IPS-NIHi11 (cell line): ENCODE results near the gene DBNDD1.

Experiments
- DNase-seq: peaks from one replicate; pipeline ENCODE4 v3.0.0; 2012; ENCODE audit warnings: mixed read lengths, low spot score

DBNDD1 gene

DNA sequence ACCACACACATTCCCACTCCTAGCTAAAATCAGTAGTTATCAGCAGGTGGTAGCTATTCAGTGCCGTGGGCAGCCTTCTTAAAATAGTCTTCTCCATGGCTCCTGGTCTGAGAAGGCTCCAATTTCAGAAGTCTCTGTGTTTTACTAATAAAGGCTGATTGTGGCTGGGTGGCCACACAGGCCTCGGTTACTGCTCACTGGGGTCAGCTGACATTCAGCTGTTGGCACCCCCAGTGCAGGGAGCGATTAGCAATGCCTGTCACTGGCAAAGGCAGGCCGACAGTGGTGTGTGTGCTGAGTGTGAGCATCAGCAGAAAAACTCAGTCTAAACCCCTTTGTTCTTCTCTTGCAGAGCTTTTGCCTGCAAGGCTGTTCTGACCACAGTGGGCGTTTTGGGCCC, 16.6 kb upstream of the DBNDD1 start:
- peak; percentile 68 for DNase-seq

- DNase-seq, result no peak
Measured at GRCh38 chr16:90034504-90034903, 15.2 kb upstream of the DBNDD1 start.

- DNase-seq, result no peak
Measured at GRCh38 chr16:90033387-90033786, 14.1 kb upstream of the DBNDD1 start.

- no peak for DNase-seq
Measured at GRCh38 chr16:90032674-90033331, 13.5 kb upstream of the DBNDD1 start.

GRCh38 chr16:90031931-90032673, 12.8 kb upstream of the DBNDD1 start:
- no peak for DNase-seq

DNA sequence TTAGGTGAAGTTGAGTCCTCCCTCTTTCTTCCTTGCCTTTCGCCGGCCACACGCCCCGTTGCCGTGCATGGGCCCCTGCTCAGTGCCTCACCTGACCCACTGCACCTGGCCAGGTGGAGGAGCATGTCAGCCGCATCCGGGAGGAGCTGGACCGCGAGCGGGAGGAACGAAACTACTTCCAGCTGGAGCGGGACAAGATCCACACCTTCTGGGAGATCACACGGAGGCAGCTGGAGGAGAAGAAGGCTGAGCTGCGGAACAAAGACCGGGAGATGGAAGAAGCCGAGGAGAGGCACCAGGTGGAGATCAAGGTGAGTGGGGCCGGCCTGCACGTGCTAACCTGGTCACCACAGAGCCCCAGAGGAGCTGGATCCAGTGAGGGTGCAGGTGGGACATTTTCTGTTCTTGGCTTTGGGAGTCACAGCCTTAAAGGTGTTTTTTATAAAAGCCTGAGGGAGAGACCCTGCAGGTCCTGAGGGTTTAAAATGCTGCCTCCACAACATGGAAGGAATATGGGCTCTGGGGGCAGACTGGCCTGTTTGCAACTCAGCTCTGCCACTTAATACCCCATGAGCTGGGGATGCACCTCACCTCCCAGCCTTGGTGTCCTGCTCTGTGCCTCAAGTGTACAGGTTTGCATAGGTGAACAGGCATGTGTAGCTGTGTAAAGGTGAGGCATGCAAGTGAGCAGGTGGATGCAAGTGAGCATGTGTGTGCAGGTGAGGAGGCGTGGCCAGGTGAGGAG, 12.1 kb upstream of the DBNDD1 start:
- DNase-seq, result no peak

DNA sequence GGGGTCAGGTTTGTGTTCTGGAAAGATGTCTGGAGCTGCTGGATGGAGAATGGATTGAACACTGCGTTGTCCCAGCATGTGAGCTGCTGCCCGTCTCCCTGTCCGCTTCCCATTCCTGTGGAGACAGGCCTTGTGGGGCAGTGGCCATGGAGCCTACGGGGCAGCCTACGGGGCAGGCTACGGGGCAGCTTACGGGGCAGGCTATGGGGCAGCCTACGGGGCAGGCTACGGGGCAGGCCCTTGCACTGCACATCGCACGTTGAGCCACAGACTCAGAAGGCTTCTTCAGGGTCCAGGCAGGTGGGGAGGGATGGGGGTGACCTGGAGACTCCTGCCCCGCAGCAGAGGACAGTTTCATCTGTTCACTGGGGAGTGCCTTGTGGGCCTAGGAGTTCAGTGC, 9.7 kb upstream of the DBNDD1 start:
- DNase-seq, result no peak

GRCh38 chr16:90027611-90028010, 8.4 kb upstream of the DBNDD1 start:
- no peak for DNase-seq

DNA sequence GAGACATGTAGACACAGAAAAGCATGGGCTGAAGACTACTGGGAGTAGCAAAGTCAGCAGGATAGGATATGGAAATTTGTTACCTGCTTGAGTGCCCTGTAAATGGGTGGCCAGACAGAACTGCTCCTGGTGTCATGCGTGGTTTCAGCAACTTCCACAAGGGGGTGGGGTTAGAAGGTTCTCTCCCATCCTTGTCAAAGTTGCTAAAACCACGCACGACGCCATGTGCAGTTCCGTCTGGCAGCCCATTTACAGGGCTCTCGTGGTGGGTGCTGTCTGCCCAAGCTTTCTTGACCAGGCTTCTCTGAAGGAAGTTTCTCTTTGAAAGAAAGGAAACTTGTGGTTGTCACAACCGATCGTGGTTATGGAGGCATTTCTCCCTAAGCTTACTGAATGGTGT, 6.9 kb upstream of the DBNDD1 start:
- no peak for DNase-seq

GRCh38 chr16:90023078-90023447, 3.8 kb upstream of the DBNDD1 start:
- no peak for DNase-seq

DNA sequence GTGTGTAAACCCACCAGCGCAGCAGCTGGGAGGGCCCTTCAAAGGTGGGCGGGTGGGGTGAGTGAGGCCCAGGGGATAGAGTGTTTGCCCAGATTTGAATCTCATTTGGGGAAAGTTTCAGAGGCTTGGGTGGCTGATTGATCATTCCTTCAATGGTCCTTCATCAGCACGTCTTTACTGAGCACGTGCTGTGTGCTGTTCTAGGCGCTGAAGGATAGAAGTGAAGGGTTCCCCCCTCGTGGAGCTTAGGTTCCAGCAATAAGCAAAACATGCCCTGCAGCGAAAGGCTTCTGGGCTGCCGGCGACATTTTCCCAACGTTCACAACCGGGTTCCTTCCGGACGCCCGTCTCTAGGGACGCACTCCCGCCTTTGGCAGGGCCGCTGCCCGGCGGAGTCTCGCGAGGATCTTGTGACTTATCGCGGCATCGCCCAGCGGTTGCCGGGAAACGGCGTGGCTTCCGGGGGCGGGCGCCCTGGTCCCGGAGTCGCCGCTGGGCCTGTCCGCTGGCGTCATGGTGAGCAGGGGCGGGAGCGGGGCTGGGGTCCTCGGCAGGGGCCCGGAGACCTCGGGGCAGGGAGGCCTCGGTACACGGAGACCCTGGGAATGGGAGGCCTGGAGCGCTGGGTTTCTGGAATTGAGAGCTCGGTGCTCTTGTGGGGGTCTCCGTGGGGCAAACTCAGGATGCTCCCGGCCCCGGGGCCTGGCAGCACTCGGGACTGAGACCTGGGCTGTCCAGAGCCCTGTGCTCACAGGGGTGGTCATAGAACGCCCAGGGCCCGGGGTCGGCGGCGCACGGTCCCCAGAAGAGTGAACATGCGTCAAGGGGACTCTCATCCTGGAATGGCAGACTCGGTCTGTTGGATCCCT, 3.2 kb upstream of the DBNDD1 start:
- peak; percentile 94 for DNase-seq

DNA sequence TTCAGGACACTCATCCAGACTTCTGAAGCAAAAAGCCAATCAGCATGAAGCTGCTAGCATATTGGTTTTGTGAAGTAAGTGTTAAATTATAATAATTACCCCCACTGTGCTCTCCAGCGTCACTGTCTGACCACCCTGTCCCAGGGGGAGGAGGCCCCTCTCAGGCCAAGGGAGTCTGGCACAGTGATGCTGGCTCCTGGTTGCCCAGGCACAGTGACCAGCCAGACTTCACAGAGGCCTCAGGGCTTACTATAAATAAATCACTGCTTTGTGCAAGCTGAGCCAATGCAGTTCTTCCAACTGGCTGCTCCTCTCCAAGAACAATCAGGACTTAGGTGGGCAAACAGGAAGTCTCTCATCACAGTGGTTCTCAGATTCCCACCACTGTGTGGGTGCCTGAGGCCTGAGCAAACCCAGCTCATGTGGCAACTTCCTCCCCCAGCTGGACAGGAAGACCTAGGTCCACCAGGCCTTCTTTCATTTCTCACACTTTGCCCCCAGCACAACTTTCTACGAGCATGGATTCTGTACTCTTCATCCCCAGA, 1.7 kb upstream of the DBNDD1 start:
- no peak for DNase-seq

DNA sequence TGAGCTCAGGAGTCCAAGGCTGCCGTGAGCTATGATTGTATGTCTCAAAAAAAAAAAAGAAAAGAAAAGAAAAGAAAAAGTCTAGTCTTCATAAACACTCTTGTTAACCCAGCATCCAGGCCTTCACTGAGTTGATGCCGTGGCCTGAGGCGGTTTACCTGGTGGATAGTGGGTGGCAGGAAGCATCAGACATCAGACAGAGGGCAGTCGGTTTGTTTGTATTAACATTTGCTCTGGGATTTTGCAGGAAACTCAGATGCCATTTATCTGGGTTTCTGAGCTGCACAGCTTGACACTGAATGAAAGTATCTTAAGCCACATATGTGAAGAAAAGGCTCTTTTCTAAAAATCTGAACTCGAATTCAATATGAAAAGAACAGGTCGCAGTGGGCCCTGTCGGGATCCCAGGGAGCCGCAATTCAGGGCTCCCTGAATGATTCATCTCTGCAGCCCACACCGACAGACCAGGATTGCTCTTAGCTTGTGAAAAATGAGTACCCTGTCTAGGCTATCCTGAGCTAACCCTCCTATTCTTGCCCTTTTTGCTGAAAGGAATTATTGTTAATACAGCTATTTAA, 1.1 kb upstream of the DBNDD1 start:
- DNase-seq, result no peak

GRCh38 chr16:90019543-90020259, 445 bp upstream of the DBNDD1 start:
- peak; percentile 89 for DNase-seq

- DNase-seq, result no peak
Measured at GRCh38 chr16:90018297-90018651, 982 bp downstream of the DBNDD1 start.

DNA sequence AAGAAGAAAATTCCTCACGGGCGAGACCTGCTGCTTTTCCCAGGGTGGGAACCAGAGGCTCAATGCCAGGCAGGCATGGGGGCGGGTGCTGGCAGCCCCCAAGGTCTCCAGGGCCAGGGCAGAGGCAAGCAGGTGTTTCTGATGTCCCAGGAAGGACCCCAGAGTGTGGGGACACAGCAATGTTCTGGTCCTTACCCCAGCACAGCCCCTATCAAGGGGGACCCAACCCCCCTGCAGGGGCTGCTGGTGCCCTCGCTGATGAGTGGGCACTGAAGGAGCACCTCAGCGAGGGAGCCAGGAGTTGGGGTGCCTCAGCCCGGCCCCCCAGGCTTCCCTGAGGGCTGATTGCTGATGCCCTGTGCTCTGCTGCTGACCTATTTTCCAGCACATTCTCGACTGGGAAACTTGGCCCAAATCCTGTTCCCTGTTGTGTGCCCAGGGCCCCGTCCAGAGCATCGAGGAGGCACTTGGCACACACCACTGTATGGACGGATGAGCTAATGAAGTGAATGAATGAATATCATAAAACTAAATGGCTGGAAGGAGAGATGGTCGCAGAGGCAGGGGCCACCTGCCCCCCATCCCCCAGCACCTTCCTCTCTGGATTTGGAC, 2.8 kb downstream of the DBNDD1 start:
- DNase-seq, result no peak

GRCh38 chr16:90015586-90016338, 3.5 kb downstream of the DBNDD1 start:
- no peak for DNase-seq

- DNase-seq, result no peak
Measured at GRCh38 chr16:90012991-90013745, 6.1 kb downstream of the DBNDD1 start.

DNA sequence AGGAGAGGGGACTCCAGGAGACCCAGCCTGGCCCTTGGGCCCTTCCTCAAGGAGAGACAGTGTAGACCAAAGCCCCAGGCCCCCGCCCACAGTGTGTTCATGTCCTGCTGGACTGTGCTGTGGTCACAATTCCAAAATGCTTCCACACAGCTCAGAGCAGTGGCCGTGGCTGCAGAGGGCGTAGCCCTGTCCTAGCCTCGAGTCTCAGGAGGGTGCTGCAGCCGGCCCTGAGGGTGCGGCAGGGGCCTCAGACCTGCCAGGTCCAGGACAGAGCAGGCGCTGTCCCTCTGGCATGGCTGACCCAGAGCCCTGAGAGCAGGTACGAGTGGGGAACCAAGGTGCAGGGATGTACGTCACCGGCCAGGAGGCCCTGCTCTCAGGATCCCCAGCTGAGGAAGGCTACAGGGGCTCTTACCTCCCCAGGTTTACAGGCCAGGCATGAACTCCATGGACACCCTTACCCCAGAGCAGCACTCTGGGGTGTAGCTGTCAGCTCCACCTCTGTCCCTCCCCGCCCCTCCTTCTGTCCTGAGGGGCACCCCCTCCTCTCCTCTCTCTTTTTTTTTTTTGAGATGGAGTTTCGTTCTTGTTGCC, 7.3 kb downstream of the DBNDD1 start:
- DNase-seq, result no peak
